T follicular helper cell (primary cell): Measurements from ENCODE around the gene PGC.

Experiments used
- DNase-seq: peaks from one replicate; pipeline ENCODE4 v3.0.0-alpha.2; 2020; ENCODE audit warnings: low read depth

Gene PGC

DNA sequence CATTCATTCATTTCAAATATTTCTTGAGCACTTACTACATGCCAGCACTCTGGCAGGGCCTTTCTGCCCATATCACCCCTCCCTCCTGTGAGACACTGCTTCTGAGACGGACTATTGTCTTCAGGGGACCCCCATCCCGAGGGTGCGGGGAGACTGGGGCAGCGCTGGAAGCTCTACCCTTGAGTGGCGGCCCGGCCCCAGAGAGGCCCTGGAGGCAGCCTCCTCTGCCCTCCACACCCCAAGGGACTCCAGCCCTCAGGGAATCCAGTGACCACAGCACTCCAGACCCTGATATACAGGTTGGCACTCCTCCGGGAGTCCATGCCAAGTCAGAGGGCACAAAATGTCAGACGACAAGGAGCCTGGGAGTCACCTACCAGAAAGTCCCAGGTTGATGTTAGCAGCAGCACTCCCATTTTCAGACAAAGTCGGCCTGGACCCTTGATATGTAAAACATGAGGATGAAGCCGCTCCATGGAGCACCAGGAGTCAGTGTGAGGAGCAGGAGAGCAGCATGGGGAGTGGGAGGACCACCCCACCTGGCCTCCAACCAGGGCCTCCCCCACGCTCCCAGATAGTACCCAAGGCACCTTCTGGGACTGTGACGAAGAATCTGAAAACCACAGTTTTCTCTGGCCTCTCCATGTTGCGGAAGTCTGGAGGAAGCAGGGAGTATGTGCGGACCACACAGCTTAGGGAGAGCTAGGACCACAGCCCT, 32.5 kb downstream of the PGC start:
- no peak for DNase-seq

DNA sequence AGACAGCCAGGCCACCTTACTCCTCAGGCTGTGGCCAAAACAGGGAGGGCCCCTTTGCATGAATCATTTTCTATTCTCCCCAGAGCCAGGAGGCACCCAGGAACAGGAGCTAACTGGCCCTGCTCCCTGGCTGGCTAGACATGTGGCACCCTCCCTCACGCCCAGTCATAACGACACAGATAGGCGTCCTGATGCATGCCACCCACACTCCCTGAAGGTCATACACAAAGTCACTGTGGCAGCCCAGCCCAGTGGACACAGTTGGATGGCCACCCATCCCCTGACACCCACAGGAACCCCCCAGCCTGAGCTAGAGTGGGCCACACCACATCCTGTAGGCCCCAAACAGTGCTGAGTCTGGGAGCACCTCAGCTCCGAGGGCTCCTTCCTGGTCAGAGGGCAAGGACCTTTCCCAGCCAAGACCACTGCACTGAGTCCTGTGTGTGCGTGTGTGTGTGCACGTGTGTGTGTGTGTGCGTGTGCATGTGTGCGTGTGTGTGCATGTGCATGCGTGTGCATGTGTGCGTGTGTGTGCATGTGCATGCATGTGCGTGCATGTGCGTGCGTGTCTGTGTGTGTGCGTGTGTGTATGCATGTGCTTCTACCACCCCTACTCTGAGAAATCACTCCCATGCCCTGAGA, 33.4 kb downstream of the PGC start:
- no peak for DNase-seq

DNA sequence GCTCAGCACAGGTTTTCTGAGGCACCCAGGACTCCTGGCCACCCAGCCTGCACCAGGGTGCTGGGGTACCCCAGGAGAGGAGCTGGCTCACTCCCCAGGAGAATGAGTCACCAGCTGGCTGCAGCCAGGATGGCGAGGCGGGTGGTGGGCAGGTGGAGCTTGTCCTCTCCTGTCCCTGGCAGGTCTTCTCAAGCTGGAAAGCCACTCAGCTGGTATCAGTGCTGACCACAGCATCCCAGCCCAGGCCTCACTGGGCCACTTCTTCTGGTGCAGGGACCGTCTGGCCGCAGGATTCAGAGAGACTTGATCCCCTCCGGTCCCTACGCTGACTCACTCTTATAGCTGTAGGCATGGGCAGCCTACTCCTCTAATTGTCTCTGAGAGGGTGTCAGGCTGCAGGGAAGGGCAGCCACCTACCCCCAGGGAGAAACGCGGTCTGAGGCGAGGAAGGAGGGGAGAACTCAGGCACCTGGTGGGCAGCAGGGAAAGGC, 34.0 kb downstream of the PGC start:
- no peak for DNase-seq

DNA sequence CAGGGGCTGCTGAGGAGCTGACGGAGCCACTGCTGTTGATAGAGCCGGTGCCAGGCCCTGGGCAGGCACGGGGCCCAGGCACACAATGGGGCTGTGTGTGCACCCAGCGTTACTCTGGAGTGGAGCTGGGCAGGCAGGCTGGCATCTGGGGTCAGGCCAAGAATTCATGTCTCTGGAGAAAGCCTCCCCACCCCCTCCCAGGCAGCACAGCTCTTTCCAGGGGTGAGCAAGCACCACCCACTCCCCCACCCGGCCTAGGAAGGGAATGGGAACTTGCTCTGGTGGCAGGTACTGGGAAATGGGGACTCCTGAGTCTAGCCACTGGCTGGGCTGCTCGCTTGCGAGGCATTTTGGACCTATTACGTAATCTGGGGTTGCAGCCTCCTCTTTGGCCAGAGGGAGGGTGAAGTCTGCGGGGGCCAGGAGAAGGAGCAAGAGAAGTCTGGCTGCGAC, 34.5 kb downstream of the PGC start:
- DNase-seq: no peak

DNA sequence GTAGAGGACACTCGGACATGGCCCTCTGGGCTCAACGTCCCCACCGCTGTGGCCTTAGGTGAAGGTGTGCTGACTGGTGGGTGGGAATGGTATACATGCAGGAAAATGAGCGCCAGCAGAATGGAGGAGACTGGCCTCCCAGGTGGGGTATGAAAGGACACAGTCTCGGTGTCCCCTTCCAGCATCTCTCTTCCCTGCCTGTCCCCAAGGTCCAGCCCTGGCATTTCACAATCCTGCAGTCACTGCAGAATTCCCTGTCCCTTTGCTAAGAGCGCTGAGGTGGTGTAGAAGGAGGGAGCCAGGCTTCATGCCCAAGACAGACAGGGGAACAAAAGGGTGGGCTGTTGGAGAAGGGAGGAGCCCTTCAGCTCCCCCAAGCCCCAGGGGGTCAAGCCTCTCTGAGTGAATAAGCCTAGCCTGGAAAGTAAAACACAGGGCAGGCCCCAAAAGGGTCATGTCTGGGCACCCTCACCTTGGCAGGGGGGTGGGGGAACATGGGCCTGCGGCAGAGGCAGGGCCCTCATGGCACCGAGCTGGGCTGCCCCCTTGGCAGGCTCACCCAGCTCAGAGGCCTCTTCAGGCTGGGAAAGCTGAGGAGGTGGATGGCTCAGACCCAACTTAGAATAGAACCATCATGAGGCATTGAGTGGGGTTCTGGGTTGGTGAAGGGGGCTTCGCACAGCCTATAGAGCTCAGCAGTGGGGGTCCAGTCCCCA, 35.7 kb downstream of the PGC start:
- DNase-seq: no peak

DNA sequence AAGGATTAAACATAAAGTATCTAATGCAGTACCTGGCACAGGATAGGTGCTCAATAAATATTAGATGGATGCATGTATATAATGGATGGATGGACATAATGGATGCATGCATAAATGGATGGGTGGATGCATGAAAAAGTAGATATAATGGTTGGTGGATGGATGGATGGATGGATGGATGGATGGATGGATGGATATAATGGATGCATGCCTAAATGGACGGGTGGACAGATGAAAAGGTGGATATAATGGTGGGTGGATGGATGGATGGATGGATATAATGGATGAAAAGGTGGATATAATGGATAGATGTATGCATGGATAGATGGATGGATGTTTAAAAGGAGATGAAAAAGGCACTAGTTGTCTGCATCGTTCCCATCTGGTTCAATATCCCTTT, 37.8 kb downstream of the PGC start:
- no peak for DNase-seq

DNA sequence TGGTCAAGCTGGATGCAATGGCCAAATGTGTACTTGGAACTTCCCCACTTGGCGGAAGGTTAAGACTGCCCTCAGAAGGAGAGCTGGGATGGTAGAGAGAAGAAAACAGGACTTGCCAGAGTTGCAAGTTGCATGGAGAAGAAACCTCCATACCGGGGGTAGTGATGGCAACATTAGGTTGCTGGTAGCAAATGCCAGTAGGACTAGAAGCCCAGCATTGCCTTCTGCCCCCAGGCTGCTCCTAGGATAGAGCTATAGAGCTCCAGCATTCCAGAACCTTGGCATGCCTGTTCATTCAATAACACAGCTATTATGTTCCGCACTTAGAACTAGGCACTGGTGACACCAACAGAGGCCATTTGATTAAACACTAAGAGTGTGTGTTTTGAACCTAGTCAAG, 38.3 kb downstream of the PGC start:
- DNase-seq: no peak

DNA sequence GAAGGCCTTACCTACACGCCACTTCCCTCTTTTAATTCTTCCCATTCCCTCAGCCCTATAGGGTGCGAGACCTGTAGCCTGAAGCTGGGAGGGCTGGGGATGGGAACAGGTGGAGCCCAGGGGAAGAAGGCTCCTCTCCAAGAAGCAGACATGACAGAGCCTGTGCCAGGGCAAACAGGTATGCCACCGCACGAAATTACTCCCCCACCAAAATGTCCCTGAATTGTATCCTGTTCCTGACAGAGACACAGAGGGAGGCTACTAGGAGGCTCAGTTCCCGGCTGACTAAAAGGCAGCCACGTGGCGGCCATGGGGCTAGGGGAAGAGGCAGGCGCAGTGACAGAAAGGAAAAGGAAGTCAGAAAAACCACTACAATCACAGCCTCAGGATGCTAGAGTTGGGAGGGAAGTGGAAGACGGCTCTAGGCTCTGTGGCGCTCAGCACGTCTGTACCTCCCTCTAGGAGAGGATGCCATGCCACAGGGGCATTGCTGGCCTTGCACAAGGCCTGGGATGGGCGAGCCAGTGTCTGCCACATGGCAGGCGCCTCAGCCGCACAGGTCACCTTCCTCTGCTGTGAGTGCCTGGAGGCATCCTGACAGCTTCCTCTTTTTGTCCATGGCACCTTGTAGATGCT, 39.5 kb downstream of the PGC start:
- DNase-seq: no peak

DNA sequence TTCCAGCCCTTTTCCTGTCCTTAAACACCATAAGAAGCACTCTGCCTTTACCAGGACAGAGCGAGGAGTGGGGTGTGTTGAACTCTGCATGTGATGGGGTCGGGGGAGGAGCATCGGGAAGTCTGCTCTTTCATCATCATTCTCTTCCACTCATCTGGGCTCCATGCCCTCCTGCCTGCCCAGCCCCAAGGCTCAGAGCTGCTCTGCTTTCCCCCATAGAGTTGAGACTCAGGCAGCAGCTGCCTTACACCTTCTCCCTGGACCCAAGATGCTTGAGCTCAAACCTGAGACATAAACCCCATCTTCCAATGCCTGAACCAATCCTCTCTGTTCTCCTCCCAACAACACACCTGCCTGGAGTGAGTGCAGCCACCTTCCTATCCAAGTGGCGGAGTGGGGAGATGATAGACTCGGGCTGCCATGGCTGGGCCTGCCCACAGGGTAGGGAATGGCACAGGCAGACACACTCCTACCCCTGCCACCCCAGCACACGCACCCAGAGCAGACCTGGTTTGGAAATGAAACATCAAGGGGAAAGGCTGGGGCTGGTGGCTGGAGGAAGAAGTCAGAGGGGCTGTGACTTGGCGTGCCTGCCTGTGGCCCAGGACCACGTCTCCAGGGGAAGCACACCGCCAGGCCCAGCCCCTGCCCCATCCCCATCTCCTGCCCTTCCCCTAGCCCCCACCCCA, 40.2 kb downstream of the PGC start:
- DNase-seq: no peak

DNA sequence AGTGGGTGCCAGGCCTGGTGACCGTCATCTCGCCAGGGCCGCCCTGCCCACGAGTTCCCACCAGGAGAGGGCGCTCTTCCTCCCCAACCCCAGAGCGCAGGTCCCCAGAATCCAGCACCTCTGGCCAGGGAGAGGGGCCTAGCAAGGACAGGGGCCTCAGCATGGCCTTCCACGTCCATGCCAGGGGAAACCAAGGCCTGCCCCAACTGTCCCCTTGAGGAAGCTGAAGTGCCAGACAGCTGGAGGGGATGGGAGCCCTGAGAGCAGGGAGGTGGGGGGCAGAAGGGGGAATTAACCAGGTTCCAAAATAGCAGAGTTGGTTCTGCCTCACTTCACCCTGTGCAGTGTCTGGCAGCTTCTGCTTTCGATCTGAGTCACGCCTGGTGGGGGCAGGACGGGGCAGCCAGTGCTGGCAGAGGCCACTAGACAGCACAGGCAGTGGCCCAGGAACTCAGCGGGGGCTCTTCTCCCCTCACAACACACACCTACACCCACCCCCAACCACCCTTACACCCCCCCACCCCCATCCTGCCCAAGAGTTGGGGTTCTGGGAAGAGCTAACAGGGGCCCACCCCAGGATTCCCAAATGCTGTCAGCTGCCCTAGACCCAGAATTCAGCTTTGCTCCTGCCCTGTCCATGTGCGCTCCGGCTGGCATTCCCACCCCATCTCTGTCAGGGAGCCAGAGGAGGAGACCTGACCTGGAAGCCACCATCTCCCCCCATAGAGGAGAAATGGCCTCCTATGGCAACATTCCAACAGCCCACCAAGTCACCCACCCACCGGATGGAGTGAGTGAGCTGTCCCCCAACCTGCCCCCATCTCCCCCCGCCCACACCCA, 41.0 kb downstream of the PGC start:
- DNase-seq: no peak

DNA sequence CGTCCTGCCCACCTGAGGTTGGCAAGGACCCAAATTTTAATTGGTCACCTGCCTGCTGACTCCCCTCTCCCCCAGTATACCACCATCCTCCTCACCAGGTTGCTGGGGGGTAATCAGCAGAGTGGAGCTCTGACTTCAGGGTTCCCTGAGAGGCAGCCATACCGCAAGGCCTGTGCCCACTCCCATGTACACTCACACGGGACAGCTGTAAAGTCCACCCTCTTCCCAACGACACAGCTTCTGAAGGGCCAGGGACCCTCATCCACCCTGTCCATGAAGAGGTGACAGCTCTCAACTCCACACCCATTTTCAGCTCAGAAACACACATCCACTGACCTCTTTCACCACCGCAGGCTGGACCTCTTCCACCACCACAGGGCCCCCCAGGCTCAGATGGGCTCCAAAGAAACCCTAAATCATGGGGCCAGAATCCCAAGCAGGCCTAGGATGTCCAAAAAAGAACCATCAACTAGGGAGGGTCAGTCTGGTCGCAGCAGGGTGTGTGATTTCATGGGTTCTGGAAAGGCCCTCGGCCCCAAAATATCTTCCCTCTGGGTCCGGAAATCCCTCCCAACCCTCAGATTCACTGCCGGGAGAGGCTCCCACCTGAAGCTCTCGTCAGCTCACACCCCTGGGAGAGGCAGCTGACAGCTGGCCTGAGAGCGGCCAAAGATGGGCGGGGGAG, 41.7 kb downstream of the PGC start:
- no peak for DNase-seq

DNA sequence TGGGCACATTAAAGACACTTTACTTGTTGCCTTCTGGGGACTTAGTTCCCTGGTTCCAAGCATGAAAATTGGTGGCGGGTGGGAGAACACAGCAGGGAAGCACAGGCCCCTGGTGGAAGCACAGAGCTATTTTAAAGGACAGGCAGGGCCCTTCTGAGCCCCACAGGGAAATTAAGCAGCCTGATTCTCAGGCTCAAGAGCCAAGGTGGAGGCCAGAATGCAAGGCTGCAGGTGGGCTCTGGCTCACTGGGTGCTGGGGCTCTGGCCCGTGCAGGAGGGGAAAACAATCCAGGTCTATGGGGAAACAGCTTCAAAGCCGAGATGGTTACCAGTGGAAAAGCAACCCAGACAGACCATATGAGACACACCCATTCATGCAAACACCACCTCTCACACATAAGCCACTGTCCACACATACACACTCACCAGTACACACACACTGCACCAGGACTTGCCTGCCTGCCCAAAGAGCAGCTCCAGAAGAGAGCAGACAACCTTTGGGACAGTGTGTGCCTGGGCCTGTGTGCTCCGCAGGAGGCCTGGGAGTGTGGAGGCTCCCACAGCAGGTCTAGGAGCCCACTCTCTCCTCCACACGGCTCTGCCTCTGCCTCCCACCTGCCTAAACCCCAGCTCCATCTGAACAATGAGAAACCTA, 42.4 kb downstream of the PGC start:
- no peak for DNase-seq

DNA sequence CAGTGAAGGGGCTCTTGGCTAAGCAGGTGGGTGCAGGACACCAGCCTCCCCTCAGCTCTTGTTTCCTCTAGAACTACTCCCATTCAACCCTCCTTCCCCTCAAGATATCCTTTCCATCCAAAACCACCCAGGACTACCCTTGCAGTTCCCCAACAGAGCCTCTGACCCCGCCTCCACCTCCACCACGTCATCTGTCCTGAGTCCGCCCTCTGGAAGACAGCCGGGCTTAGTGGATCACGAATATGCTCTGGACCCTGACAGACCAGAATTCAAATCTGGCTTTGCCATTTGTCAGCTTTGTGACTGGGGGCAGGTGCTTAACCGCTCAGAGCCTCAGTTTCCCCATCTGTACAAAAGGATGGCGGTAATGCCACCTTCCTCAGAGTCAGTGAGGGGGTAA, 43.2 kb downstream of the PGC start:
- no peak for DNase-seq

DNA sequence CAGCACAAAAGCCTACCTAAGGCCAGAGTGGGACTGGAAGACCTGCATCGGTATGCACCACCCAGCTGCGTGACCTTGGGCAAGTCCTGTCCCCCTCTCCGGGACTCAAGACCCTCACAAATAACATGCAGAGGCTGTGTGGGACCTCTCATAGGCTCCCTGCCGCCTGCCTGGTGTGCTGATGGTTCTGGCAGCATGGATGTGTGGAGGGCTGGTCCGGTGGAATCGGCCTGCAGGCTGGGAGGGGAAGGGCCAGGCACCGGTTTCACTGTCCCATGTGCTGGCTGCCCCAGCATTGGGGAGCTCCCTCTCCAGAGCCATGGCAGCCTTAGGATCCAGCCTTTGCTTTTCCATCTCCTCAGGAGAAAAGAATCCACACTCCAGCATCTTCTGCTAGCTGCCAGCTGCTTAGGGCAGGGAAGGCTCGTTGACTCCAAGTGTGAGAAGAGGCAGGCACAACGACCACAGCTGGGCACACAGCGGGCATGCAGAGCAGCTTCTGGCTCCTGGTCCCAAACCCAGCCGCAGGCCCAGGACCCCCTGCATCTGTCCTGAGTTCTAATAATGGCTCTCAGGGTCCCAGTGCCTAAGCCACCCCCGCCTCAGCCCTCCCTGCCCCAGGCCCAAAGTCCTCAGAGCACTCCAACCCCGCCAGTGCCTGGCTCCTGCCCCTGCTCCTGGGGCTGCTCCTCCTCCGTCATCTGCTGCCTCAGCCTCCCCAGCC, 44.3 kb downstream of the PGC start:
- no peak for DNase-seq

DNA sequence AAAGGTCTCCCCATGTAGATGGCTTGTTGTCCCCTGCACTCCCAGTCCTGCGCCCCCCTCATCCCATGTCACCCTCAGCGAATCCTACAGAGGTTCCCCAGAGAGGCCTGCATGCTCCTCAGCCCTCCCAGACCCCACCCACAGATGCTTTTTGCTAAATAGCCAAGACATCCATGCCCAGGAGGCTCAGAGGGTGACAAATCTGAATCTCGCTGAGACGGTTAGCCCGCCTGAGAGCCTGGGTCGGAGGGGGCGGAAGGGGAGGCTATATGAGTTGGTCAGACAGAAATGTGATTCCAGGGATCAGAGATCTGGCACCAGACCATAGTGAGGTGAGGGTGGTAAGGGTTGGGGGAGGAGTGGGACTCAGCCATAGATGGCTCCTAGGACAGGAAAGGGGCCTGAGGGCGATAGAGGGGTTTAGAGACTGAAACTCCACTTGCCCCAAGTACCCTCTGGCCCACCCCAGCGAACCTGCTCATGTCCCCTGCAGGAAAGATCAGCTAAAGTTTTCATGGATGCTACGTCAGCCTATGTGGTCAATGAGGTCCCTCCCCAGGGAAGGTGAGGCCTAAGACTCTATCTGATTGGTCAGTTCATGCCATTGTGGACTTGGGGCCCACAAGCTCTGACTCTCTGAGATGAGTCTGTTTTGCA, 45.0 kb downstream of the PGC start:
- DNase-seq: no peak

DNA sequence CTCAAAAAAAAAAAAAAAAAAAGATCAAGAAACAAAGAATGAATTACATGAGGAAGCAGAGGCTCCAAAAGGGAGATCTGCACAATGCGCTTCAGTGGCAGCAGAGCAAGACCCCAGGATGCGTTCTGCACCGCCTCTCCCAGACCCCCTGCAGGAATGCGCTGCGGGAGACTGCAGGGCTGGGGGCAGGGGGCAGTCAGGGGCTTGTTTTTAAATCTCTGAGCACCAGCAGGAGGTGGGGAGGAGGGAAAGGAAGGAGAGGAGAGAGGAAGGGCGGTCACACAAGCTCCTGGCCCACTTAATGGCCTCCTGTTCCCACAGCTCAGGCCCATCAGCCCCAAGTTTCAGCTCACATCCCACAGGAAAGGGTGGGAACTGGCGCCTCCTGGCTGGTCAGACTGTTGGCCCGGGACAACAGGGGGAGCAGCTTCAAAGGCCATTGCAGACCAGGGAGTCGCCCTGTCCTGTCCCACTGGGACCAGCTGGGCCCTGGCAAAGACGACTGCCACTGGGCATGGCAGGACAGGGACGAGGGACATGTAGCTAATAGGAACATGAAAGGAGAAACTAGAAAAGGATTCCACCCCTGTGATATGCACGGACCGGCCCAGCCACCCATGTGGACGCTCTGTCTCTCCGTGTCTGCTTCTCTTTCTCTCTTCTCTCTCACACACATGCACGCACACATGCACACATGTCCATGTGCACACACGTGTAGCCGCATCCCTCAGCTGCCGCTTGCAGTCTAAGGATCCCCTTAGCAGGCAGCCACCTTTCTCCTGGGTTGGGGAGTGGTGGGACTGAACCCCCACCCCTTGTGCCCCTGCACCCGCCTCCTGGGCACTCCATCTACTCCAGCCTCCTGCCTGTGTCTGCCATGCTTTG, 46.5 kb downstream of the PGC start:
- no peak for DNase-seq

DNA sequence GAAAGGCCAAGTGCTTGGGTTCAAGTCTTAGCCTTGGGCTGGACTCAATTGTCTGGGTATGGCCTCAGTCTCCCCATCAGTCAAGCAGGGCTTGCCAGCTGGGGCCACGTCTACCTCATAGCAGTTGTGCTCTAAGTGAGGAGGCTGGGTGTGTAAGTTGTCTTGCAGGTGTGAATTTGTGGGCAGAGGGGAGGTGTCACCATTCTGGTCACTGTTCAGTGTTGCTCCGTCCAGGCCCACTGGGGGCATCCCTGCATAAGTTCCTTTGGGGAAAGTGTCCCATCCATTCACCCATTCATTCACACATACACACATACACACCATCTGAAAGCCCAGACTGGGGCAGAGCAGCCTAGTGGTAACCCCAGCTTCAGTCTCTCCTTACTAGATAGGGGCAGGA, 48.1 kb downstream of the PGC start:
- DNase-seq: no peak
